GM23338 (cell line): ENCODE measurements around the gene GPC6. TPM values are rescaled to one million over a fixed set of nuclear protein-coding genes. Genes with fewer than 3 reads are reported as not detected.

ENCODE experiments used
- ATAC-seq: fragments of 200-7000 bp; cut with Tn5 transposase; 3 replicates; pipeline ENCODE4 v1.9.1; 2020
- DNase-seq: peaks from one replicate; pipeline ENCODE4 v3.0.0-alpha.2; 2015; ENCODE audit warnings: low spot score
- H2AFZ ChIP-seq: fragments of 200-600 bp; sonication (generic); 2 replicates; pipeline ENCODE4 v1.8.0; 2016; ENCODE audit warnings: antibody characterized with exemption, mild to moderate bottlenecking, moderate library complexity
- H3F3A ChIP-seq: fragments of 200-600 bp; sonication (generic); replicated peaks from 2 replicates; pipeline ENCODE4 v1.8.0; 2017; ENCODE audit warnings: antibody characterized with exemption, mixed run types, low read depth
- H3K27ac ChIP-seq: fragments of 200-600 bp; sonication (generic); 2 replicates; pipeline ENCODE4 v1.6.1; 2016; ENCODE audit warnings: low read depth
- H3K27me3 ChIP-seq: fragments of 200-600 bp; sonication (generic); 2 replicates; pipeline ENCODE4 v1.8.0; 2016; ENCODE audit warnings: mild to moderate bottlenecking, mixed run types, moderate library complexity; ENCODE audit not compliant: insufficient read depth
- H3K36me3 ChIP-seq: fragments of 200-600 bp; sonication (generic); 2 replicates; pipeline ENCODE4 v1.8.0; 2016; ENCODE audit warnings: mild to moderate bottlenecking; ENCODE audit not compliant: insufficient read depth
- H3K4me1 ChIP-seq: fragments of 200-600 bp; sonication (generic); 2 replicates; pipeline ENCODE4 v1.8.0; 2016; ENCODE audit warnings: mild to moderate bottlenecking, moderate library complexity; ENCODE audit not compliant: insufficient read depth
- H3K4me2 ChIP-seq: fragments of 200-600 bp; sonication (generic); 2 replicates; pipeline ENCODE4 v1.7.1; 2017; ENCODE audit warnings: mixed run types
- H3K4me3 ChIP-seq: fragments of 200-600 bp; sonication (generic); 2 replicates; pipeline ENCODE4 v1.6.1; 2016; ENCODE audit warnings: mixed run types
- H3K79me2 ChIP-seq: fragments of 200-600 bp; sonication (generic); replicated peaks from 2 replicates; pipeline ENCODE4 v1.8.0; 2017; ENCODE audit warnings: mild to moderate bottlenecking; ENCODE audit not compliant: insufficient read depth
- H3K9me2 ChIP-seq: fragments of 200-600 bp; sonication (generic); 2 replicates; pipeline ENCODE4 v1.8.0; 2017; ENCODE audit not compliant: insufficient read depth
- H4K20me1 ChIP-seq: fragments of 200-600 bp; sonication (generic); replicated peaks from 2 replicates; pipeline ENCODE4 v1.8.0; 2017; ENCODE audit warnings: mild to moderate bottlenecking; ENCODE audit not compliant: insufficient read depth
- H3K27ac Mint-ChIP-seq: 2 replicates; pipeline ENCODE4 v1.8.0; 2020; ENCODE audit warnings: inconsistent platforms, mild to moderate bottlenecking, moderate library complexity, mixed read lengths
- H3K27me3 Mint-ChIP-seq: 3 replicates; pipeline ENCODE4 v1.8.0; 2022; ENCODE audit warnings: low read depth, mild to moderate bottlenecking, moderate library complexity, mixed read lengths, inconsistent platforms; ENCODE audit not compliant: insufficient read depth, poor library complexity
- H3K36me3 Mint-ChIP-seq: 3 replicates; pipeline ENCODE4 v1.8.0; 2021; ENCODE audit warnings: low read depth, mild to moderate bottlenecking, inconsistent platforms, moderate library complexity, mixed read lengths
- H3K4me1 Mint-ChIP-seq: 3 replicates; pipeline ENCODE4 v1.8.0; 2020; ENCODE audit warnings: mild to moderate bottlenecking, inconsistent platforms, mixed read lengths
- H3K4me3 Mint-ChIP-seq: 3 replicates; pipeline ENCODE4 v1.8.0; 2021; ENCODE audit warnings: moderate library complexity, mild to moderate bottlenecking, inconsistent platforms, mixed read lengths
- H3K9me3 Mint-ChIP-seq: 3 replicates; pipeline ENCODE4 v1.8.0; 2020; ENCODE audit warnings: moderate library complexity, mild to moderate bottlenecking, inconsistent platforms, mixed read lengths
- CREB1 ChIP-seq: fragments of 250-450 bp; sonication (Bioruptor Pico); IDR thresholded peaks from 2 replicates; pipeline ENCODE4 v1.5.0; 2020; ENCODE audit warnings: low read depth, mild to moderate bottlenecking, moderate library complexity
- EZH2 ChIP-seq: fragments of 200-600 bp; sonication (generic); IDR thresholded peaks from one replicate; pipeline ENCODE4 v1.8.0; 2017; ENCODE audit warnings: antibody characterized with exemption, mild to moderate bottlenecking, low read depth; ENCODE audit not compliant: unreplicated experiment
- EZH2phosphoT487 ChIP-seq: fragments of 200-600 bp; sonication (generic); IDR thresholded peaks from one replicate; pipeline ENCODE4 v1.8.1; 2018; ENCODE audit warnings: antibody characterized with exemption; ENCODE audit not compliant: unreplicated experiment
- JUNB ChIP-seq: IDR thresholded peaks from one replicate; pipeline ENCODE4 v1.6.1; 2016; ENCODE audit warnings: antibody characterized with exemption; ENCODE audit not compliant: unreplicated experiment
- NANOG ChIP-seq: IDR thresholded peaks from 2 replicates; pipeline ENCODE4 v1.6.1; 2016; ENCODE audit warnings: antibody characterized with exemption, borderline replicate concordance
- POLR2AphosphoS5 ChIP-seq: IDR thresholded peaks from 2 replicates; pipeline ENCODE4 v1.6.1; 2016; ENCODE audit warnings: antibody characterized with exemption, low read depth
- STAT1 ChIP-seq: IDR thresholded peaks from one replicate; pipeline ENCODE4 v1.6.1; 2016; ENCODE audit warnings: antibody characterized with exemption; ENCODE audit not compliant: unreplicated experiment
- ZNF114 ChIP-seq: fragments of 250-450 bp; sonication (Bioruptor Pico); IDR thresholded peaks from 2 replicates; pipeline ENCODE4 v1.5.0; 2020; ENCODE audit warnings: mild to moderate bottlenecking, moderate library complexity
- ZNF331 ChIP-seq: fragments of 250-450 bp; sonication (Bioruptor Pico); IDR thresholded peaks from 2 replicates; pipeline ENCODE4 v1.5.0; 2020; ENCODE audit warnings: low read depth, mild to moderate bottlenecking, moderate library complexity
- polyA plus RNA-seq: library from polyadenylated mRNA; unstranded; fragments of >200 nt; fragmentation: Nextera tagmentation; extraction: Ambion mirVana; gene quantifications from 2 replicates; pipeline ENCODE4 v1.2.1, GENCODE V29; 2016
- total RNA-seq: library from RNA; depleted of rRNA; stranded (reverse); fragments of >200 nt; shearing (Covaris generic); gene quantifications from 2 replicates; pipeline ENCODE4 v1.2.3, GENCODE V29; 2014
- TF ChIP-seq, protein P1 (sequence below): IDR thresholded peaks from 2 replicates; pipeline ENCODE4 v1.6.1; 2016; ENCODE audit warnings: antibody characterized with exemption
- TF ChIP-seq, protein P2 (sequence below), 2 experiments: fragments of 200-600 bp in 1 of 2; sonication (generic) in 1 of 2; conservative IDR thresholded peaks; 2 replicates each; pipeline versions ENCODE4 v1.5.1 to v1.6.1; 2016 to 2017; ENCODE audit warnings: antibody characterized with exemption in 2 of 2, low read depth in 2 of 2, mild to moderate bottlenecking in 2 of 2, moderate library complexity in 1 of 2
- TF ChIP-seq, protein P3 (sequence below): IDR thresholded peaks from one replicate; pipeline ENCODE4 v1.6.1; 2018; ENCODE audit warnings: antibody characterized with exemption; ENCODE audit not compliant: unreplicated experiment
- TF ChIP-seq, protein P4 (sequence below): fragments of 250-450 bp; sonication (Bioruptor Pico); IDR thresholded peaks from 2 replicates; pipeline ENCODE4 v1.5.0; 2020; ENCODE audit warnings: mild to moderate bottlenecking, moderate library complexity

Gene GPC6
- total and polyA plus RNA-seq, 2 experiments from 2014 or later: 6.4 to 28.6 TPM

DNA sequence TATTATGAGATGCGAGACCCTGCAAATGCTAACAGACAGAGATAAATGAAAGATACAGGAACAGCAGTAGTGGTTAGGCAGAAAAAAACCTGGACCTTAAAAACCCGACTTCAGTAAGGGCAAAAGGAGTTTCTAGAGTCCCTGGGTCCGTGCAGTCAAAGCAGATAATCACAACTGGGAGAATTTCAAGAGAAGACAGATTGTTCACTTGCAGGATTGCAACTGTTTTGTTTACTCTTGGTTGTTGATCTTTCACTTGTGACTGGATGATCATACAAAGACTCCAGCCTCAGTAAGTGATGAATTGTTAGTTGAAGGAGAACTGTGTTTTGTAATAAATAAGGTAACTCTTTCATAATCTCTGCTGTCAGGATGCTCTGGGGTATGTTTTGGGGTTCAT is 135.1 kb downstream of the GPC6 start:
- Histone ChIP-seq H3F3A (no peaks in the 10 kb centered on the region), H3K4me2 (no peak overlapping the region), H3K27me3 (no peaks in the 10 kb centered on the region), H2AFZ (no peak overlapping the region), H3K79me2 (peaks cover 43% of the 10 kb centered on the region; the same call in 1 of the 2 replicates), H4K20me1 (no peaks in the 10 kb centered on the region), H3K4me1 (no peaks in the 10 kb centered on the region), H3K27ac (no peak overlapping the region), H3K9me2 (peaks cover 4% of the 10 kb centered on the region; the same call in 1 of the 2 replicates), H3K36me3 (no peaks in the 10 kb centered on the region), H3K4me3 (no peak overlapping the region)
- Mint-ChIP-seq H3K4me3 (no peak overlapping the region), H3K27me3 (no peaks in the 10 kb centered on the region), H3K4me1 (no peaks in the 10 kb centered on the region), H3K9me3 (no peaks in the 10 kb centered on the region; the same call in 2 of the 3 replicates), H3K36me3 (no peaks in the 10 kb centered on the region), H3K27ac (no peak overlapping the region)
- DNase-seq (no peak), ATAC-seq (no peak)
- no peak for TF ChIP-seq CREB1 (CRISPR knock-in tag)
- no peak for TF ChIP-seq JUNB
- TF ChIP-seq, protein P1, sequence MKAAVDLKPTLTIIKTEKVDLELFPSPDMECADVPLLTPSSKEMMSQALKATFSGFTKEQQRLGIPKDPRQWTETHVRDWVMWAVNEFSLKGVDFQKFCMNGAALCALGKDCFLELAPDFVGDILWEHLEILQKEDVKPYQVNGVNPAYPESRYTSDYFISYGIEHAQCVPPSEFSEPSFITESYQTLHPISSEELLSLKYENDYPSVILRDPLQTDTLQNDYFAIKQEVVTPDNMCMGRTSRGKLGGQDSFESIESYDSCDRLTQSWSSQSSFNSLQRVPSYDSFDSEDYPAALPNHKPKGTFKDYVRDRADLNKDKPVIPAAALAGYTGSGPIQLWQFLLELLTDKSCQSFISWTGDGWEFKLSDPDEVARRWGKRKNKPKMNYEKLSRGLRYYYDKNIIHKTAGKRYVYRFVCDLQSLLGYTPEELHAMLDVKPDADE: no peak
- TF ChIP-seq ZNF331 (CRISPR knock-in tag): no peak
- no peak for TF ChIP-seq ZNF114 (CRISPR knock-in tag)
- TF ChIP-seq, protein P2, sequence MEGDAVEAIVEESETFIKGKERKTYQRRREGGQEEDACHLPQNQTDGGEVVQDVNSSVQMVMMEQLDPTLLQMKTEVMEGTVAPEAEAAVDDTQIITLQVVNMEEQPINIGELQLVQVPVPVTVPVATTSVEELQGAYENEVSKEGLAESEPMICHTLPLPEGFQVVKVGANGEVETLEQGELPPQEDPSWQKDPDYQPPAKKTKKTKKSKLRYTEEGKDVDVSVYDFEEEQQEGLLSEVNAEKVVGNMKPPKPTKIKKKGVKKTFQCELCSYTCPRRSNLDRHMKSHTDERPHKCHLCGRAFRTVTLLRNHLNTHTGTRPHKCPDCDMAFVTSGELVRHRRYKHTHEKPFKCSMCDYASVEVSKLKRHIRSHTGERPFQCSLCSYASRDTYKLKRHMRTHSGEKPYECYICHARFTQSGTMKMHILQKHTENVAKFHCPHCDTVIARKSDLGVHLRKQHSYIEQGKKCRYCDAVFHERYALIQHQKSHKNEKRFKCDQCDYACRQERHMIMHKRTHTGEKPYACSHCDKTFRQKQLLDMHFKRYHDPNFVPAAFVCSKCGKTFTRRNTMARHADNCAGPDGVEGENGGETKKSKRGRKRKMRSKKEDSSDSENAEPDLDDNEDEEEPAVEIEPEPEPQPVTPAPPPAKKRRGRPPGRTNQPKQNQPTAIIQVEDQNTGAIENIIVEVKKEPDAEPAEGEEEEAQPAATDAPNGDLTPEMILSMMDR (conservative IDR thresholded peaks at IDR 0.05; ENCODE audit: low read depth in 2 of 2): no peak
- no peak for TF ChIP-seq EZH2phosphoT487
- TF ChIP-seq, protein P3, sequence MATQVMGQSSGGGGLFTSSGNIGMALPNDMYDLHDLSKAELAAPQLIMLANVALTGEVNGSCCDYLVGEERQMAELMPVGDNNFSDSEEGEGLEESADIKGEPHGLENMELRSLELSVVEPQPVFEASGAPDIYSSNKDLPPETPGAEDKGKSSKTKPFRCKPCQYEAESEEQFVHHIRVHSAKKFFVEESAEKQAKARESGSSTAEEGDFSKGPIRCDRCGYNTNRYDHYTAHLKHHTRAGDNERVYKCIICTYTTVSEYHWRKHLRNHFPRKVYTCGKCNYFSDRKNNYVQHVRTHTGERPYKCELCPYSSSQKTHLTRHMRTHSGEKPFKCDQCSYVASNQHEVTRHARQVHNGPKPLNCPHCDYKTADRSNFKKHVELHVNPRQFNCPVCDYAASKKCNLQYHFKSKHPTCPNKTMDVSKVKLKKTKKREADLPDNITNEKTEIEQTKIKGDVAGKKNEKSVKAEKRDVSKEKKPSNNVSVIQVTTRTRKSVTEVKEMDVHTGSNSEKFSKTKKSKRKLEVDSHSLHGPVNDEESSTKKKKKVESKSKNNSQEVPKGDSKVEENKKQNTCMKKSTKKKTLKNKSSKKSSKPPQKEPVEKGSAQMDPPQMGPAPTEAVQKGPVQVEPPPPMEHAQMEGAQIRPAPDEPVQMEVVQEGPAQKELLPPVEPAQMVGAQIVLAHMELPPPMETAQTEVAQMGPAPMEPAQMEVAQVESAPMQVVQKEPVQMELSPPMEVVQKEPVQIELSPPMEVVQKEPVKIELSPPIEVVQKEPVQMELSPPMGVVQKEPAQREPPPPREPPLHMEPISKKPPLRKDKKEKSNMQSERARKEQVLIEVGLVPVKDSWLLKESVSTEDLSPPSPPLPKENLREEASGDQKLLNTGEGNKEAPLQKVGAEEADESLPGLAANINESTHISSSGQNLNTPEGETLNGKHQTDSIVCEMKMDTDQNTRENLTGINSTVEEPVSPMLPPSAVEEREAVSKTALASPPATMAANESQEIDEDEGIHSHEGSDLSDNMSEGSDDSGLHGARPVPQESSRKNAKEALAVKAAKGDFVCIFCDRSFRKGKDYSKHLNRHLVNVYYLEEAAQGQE: no peak
- TF ChIP-seq EZH2: no peak
- TF ChIP-seq STAT1: no peak
- TF ChIP-seq NANOG: no peak
- TF ChIP-seq POLR2AphosphoS5: no peak
- TF ChIP-seq, protein P4, sequence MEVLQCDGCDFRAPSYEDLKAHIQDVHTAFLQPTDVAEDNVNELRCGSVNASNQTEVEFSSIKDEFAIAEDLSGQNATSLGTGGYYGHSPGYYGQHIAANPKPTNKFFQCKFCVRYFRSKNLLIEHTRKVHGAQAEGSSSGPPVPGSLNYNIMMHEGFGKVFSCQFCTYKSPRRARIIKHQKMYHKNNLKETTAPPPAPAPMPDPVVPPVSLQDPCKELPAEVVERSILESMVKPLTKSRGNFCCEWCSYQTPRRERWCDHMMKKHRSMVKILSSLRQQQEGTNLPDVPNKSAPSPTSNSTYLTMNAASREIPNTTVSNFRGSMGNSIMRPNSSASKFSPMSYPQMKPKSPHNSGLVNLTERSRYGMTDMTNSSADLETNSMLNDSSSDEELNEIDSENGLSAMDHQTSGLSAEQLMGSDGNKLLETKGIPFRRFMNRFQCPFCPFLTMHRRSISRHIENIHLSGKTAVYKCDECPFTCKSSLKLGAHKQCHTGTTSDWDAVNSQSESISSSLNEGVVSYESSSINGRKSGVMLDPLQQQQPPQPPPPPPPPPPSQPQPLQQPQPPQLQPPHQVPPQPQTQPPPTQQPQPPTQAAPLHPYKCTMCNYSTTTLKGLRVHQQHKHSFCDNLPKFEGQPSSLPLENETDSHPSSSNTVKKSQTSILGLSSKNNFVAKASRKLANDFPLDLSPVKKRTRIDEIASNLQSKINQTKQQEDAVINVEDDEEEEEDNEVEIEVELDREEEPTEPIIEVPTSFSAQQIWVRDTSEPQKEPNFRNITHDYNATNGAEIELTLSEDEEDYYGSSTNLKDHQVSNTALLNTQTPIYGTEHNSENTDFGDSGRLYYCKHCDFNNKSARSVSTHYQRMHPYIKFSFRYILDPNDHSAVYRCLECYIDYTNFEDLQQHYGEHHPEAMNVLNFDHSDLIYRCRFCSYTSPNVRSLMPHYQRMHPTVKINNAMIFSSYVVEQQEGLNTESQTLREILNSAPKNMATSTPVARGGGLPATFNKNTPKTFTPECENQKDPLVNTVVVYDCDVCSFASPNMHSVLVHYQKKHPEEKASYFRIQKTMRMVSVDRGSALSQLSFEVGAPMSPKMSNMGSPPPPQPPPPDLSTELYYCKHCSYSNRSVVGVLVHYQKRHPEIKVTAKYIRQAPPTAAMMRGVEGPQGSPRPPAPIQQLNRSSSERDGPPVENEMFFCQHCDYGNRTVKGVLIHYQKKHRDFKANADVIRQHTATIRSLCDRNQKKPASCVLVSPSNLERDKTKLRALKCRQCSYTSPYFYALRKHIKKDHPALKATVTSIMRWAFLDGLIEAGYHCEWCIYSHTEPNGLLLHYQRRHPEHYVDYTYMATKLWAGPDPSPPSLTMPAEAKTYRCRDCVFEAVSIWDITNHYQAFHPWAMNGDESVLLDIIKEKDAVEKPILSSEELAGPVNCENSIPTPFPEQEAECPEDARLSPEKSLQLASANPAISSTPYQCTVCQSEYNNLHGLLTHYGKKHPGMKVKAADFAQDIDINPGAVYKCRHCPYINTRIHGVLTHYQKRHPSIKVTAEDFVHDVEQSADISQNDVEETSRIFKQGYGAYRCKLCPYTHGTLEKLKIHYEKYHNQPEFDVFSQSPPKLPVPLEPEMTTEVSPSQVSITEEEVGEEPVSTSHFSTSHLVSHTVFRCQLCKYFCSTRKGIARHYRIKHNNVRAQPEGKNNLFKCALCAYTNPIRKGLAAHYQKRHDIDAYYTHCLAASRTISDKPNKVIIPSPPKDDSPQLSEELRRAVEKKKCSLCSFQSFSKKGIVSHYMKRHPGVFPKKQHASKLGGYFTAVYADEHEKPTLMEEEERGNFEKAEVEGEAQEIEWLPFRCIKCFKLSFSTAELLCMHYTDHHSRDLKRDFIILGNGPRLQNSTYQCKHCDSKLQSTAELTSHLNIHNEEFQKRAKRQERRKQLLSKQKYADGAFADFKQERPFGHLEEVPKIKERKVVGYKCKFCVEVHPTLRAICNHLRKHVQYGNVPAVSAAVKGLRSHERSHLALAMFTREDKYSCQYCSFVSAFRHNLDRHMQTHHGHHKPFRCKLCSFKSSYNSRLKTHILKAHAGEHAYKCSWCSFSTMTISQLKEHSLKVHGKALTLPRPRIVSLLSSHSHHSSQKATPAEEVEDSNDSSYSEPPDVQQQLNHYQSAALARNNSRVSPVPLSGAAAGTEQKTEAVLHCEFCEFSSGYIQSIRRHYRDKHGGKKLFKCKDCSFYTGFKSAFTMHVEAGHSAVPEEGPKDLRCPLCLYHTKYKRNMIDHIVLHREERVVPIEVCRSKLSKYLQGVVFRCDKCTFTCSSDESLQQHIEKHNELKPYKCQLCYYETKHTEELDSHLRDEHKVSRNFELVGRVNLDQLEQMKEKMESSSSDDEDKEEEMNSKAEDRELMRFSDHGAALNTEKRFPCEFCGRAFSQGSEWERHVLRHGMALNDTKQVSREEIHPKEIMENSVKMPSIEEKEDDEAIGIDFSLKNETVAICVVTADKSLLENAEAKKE: no peak
